ENCODE results near the gene ASAP2.

DNA sequence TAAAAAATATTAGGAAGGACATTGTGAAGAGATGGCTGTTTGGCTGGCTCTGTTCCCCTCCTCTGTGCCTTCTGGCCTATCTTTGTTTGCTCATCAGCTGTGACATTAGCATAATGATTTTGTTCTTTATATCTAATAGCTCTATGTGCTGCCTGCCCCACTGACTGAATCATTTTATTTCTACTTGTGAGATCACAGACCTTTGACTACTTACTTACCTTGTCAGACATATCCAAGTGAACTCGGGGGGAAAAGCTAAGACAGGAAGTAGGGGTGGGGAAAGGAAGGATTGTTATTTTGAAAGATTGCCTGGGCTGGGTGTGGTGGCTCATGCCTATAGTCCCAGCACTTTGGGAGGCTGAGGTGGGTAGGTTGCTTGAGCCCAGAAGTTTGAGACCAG lies 104.2 kb downstream of the ASAP2 start:
- TF ChIP-seq POLR2A (IDR thresholded peaks at IDR 0.05) (no peak), EP300 (IDR thresholded peaks at IDR 0.05) (no peak)
- TF ChIP-seq, protein P1, sequence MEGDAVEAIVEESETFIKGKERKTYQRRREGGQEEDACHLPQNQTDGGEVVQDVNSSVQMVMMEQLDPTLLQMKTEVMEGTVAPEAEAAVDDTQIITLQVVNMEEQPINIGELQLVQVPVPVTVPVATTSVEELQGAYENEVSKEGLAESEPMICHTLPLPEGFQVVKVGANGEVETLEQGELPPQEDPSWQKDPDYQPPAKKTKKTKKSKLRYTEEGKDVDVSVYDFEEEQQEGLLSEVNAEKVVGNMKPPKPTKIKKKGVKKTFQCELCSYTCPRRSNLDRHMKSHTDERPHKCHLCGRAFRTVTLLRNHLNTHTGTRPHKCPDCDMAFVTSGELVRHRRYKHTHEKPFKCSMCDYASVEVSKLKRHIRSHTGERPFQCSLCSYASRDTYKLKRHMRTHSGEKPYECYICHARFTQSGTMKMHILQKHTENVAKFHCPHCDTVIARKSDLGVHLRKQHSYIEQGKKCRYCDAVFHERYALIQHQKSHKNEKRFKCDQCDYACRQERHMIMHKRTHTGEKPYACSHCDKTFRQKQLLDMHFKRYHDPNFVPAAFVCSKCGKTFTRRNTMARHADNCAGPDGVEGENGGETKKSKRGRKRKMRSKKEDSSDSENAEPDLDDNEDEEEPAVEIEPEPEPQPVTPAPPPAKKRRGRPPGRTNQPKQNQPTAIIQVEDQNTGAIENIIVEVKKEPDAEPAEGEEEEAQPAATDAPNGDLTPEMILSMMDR (IDR thresholded peaks at IDR 0.05), result no peak

All from tibial nerve (tissue), 4 donors.